ENCODE results near the gene RLN3.

- no peak for TF ChIP-seq CTCF (IDR thresholded peaks at IDR 0.05)
- TF ChIP-seq POLR2AphosphoS5 (IDR thresholded peaks at IDR 0.05): no peak
- no peak for TF ChIP-seq POLR2A (IDR thresholded peaks at IDR 0.05; ENCODE audit: low read depth)
- no peak for TF ChIP-seq EP300 (IDR thresholded peaks at IDR 0.05)
Observed at GRCh38 chr19:13992025-13992424, 35.9 kb upstream of the RLN3 start.

Measured in esophagus muscularis mucosa (tissue), 4 donors.